ENCODE results near the gene PRKCQ.

The PRKCQ gene

DNA sequence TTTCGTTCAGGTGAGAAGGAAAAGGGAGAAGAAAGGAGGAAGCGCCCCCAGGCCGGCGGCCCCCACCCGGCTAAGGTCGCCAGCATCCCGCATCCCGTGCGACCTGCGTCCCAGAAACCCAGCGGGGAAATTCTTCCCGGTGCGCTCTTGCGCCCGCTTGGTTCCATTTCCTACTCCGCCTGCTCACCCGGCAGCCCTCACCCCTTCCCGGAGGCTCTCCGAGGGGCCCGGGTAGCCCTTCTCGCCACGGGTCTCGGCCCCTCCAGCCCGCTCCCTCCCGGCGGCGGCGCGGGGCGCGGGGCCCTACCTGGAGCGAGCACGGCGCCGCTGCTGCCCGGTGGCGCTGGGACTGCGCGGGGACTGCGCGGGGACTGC lies at the start of gene PRKCQ:
PRKCQ (minus strand) TSS at position 373 of the 375 bp plus-strand sequence. CDS start 65,141 bp downstream, outside the sequence.
- DNase-seq (ENCODE audit: low read depth), result no peak

DNA sequence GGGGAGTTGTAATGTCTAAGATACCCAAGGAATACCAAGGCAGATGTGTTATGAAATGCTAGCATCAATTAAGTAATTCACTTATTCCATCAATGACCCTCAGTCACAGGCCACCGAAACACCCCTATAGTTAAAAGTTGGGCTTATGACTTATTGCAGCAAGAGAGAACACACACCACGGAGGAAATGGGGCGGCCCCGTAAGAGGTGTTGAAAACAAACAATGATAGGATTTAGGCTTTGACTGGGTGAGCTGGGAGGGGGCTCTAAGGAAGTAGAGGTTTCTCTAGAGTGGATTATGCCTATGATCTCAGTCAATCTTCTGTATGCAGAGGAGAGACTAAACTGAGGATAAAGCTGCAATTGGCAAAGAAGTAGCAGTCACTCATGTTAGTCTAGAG lies 45.4 kb upstream of the PRKCQ start:
- DNase-seq (ENCODE audit: low read depth), result no peak

DNA sequence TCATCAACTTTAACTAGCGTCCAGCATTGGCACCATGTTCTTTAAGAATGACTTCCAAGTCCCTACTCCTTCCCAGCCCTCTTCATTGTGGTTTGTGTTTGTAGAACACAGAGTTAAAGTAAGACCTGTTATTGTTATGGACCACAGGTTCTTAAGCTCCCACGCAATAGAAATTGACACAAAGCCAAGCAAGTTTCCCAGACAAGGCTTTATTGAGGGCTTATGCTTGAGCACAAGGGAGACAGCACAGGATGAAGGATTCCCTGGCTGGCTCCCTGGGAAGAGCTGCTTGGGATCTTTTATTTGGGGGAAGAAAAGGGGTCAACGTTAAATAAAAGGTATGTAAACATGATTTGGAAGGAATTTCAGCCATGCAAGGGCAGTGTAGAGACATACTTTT lies 44.3 kb upstream of the PRKCQ start:
- DNase-seq (ENCODE audit: low read depth), result no peak

DNA sequence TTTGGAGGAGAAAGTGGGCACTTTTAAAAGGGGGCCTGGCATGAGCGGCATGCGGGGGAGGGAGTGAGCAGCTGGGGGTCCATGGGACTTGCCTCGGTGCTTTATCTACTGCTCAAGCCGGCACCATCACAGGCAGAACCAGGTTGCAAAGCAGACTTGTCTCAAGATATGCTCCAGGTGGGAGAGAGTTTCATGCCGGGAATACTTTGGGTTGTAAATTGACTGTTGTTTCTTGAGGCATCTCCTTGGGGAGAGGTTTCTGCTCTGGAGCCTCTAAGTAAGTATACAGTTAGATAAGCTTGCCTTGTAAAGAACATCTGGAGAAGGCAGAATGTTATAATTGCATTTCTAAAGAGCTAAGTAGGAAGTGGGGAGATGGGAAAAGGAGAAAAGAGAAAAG lies 42.8 kb upstream of the PRKCQ start:
- no peak for DNase-seq (ENCODE audit: low read depth)

DNA sequence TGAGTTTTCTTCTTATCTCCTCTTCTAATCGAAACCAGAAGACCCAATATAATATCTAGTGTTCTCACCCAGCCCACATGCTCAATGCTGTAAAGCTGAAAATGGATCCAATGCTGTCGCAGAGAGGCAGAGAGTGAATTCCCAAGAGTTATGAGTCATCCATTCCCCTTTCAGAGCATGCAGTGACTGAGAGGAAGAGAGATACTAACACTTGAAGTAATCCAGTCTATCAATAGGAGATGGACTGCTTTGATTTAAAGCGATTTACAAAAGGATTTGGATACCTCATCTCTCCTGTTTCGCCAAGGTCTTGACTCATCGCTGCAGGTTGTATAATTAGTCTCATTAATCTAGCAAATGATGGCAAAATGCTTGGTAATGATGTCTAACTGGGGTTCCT lies 41.5 kb upstream of the PRKCQ start:
- no peak for DNase-seq (ENCODE audit: low read depth)

DNA sequence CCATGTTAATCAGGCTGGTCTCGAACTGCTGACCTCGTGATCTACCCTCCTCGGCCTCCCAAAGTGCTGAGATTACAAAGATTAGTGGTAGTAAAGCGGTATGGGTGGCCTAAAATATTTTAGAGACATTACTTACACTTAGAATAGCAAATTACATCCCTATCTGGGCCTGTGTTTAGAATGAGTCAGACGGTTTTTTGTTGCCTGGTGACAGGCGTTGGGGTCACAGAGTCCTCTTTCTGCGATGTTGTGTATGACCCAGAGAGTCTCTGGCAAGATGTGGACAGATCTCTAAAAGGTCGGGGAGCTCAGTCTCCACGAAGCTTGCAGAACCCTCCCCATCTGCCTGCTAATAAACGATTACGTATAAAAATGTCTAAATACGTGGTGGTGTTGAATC lies 39.6 kb upstream of the PRKCQ start:
- DNase-seq (ENCODE audit: low read depth), result no peak

DNA sequence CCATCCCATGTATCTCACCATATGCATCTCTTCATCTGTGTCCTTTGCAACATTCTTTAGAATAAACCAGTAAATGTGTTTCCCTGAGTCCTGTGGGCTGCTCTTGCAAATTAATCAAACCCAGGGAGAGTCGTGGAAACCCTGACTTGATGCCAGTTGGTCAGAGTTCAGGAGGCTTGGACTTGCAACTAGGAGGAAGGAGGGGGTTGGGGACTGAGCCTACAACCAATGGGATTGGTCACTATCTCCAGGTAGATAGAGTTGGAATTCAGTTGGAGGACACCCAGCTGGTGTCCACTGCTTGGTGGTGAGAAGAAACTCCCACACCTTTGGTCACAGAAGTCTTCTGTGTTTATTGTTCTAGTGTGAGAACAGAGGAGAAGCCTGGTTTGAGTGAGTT lies 38.3 kb upstream of the PRKCQ start:
- DNase-seq (ENCODE audit: low read depth), result no peak

DNA sequence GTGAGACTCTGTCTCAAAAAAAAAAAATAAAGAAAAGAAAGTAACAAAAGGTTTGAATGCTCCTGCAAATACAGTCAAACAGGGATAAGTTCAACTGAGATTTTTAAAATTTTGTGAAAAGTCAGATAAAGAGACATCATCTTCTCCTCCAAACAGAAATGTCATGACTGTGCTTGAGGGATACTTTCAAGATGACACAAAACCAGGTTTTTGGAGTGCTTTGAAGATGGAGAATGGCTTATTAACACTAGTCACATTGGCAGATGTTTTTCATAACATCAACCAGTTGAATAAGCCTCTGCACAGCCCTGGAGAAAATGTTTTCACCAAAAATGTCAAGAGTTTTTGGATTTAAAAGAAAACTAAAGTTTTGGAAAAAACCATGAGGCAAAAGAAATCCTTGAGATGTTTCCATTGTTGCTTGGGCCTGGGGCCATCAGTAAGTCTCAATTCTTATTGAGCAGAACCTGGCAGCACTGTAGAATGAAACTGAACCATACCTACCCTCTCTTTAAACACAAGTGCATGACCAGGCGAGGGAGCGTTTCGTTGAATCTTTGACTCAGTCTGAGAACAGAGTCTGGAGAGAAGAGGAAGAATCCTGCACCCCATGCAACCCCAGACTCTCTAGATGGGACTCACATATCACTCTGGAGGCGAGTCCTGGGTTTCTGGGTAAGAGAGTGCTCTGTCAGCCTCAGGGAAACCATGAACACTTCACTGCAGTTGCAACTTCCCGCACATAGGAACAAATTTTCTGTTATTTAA lies 37.4 kb upstream of the PRKCQ start:
- DNase-seq (ENCODE audit: low read depth), result no peak

DNA sequence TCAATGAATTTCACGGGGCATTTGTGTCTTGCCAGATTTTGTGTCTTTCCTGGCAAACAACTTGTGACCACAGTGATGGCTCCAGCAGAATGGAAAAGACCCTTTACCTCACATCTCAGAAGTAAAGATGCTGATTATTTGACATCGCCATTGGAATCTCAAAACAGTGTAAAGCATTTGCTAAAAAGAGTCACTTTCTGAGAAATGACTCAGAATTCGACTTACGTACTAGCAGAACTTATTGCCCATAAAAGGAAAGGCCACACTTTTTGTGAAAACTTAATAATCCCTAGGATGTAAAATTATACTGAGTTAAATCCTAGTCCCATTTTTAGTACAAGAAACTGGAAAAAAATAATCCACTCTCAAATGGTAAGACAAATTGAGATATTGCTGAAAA lies 35.9 kb upstream of the PRKCQ start:
- no peak for DNase-seq (ENCODE audit: low read depth)

DNA sequence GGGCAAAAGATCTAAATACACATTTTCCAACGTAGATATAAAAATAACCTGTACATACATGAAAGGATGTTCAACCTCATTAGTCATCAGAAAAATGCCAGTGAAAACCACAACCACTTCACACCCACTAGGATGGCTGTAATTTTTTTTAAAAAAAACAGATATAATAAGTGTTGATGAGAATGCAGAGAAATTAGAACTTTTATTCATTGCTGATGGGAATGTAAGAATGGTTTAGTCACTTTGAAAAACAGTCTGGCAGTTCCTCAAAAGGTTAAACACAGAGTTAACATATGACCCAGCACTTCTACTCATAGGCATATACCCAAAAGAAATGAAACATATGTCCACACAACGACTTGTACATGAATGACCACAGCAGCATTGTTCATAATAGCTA lies 32.3 kb upstream of the PRKCQ start:
- DNase-seq (ENCODE audit: low read depth), result no peak

DNA sequence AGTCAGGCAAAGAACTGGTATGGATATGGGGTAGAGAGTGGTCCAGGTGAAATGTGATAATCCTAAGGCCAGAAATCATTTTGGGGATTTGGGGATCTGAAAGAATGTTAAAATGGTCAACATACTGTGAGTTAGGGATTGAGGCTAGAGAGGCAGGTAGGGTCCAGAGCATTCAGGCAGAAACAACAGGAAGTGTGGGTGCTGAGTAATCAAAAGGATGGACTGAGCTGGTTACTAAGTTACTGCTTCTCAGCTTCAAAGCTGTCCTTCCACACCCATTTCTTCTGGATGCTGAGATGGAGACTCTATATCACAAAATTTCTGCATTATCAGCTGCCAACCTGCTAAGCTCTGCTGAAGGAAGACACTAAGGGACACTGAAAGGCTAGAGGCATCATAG lies 30.6 kb upstream of the PRKCQ start:
- DNase-seq (ENCODE audit: low read depth), result no peak

DNA sequence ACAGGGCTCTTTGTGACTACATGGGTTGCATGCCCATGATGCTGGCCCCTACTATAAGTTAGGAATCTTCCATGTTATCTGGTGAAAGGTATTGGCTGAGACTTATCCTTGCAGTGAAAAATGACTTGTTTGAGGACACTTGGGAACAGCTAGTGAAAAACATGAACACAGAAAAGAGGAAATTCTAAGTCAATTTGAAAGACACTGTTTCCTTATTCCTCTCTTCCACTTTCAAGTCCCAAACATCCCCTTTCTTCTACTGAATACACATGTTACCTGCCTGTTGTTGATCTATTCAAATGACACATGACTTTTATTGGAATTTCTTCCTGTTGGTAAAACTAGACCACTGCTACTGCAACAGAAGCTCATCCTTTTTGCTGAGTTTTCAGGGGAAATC lies 29.5 kb upstream of the PRKCQ start:
- DNase-seq (ENCODE audit: low read depth), result no peak

DNA sequence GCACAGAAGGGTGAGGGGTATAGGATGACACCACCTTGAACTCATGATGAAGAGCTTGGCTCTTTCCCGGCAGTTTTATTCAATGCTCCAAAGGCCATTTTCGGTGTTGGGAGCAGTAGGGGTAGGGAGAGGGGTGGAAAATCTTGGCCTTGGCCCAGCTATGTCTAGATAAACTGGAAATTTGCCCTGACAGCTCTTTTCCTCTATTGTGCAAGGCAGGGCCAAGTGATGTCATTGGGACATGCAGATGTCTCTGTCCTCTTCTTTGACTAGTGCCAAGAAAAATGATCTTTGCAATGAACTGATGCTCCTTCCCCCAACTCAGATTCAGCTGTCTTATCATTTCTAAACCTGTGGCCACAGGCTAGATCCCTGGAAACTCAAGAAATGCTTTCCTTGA lies 27.7 kb upstream of the PRKCQ start:
- DNase-seq (ENCODE audit: low read depth), result no peak

DNA sequence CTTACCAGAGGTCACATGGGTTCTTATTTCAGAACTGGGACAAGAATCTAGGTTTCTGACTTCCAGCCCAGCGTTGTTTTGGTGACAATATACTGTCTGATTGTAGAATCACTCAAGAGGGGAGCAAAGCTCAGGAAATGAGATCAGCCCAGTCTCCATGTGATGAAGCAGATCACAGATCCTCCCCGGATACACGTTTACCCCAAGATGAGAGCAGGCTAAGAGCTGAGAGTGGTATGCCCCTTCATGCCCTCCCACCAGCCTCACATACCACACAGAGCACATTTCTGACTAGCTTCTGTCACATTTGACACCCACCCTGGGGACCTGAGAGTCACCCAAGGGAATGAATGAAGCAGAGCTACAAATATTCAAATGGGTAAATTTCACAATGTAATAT lies 27.1 kb upstream of the PRKCQ start:
- no peak for DNase-seq (ENCODE audit: low read depth)

DNA sequence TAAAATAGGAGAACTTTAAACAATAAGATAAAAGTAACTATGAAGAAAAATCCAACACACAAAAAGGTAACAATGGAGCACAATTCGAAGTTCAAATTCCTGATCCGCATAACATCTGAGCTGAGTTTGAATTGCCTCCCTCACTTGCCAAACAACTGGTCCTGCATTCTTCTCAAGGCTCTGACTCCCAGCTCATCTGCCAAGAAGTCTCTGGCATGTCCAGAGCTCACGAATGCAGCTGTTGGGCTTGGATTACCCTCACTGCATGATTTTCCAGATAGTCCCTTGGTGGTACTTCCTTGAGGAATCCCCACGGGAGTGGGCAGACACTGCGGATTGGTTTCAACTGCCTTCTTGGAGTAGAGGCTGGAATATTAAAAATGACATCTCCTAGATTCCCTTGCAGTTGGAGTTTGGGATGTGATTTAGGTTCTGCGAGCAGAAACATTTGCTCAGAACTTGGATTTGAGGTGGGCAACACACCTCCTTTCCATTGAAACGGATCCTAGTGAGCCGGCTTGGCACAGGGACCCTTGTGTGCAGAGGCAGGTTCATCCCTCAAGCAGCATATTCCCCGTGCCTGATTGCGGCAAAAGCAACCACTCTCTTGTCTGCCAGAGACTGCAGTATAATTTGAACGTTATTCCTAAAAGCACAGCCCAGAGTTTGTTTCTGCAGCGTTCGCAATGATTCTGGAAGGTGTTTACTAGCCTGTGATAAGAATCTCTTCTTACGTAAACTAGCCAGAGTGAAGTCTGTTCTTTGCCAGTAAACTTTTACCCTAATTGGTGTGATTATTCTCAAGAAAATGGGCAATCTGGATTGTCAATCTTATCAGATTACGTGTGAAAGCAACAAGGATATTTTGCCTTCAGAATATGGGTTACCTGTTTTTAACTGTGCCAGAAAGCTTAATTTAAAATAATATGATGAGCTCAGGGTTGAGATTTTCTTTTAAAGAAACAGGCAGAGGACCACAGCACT lies 23.4 kb upstream of the PRKCQ start:
- no peak for DNase-seq (ENCODE audit: low read depth)

DNA sequence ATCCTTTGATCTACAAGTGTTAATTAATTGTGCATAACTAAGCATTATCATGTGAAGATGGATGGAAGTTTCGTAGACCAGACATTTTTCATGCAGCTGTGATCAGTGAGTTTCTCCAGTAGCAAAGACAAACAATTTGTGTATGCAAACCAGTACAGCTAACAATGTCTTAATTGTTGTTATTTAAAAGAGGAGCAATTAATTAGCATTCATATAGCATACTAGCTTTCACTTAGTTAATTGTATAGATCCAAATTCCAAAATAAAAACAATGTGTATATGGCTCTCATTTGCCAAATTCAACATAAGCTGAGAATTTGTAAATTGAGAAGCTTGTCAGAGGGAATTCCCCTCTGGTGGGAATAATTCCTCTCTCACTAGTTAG lies 22.6 kb upstream of the PRKCQ start:
- DNase-seq (ENCODE audit: low read depth), result no peak

DNA sequence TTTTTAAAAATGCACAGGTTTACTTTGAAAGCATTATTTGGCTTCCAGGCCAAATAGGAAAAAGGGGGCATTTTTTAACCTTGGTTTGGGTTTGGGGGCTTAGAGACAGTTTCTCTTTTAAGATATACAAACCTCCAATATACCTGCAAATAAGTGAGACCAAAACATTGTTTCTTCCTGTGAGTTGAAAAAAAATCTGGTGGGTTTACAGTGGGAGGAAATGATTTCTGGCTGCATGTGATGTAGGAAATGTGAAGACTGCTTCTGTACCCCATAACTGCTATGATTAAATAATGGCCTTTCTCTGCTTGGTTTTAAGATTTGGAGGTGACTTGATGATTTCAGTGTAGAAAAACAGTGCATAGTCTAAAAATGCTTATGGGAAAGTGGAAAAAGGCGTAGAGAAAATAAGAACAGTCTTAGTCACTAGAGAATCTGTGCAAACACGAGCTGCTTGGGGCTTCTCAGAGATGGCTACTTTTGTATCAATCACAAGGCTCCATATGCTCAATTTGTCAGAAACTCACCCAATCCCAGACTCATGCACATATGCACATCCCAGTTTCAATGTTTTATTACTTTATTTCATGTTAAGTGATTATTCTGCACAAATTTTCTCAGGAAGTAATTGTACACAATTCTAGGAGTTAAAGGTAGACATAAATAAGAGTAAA lies 22.1 kb upstream of the PRKCQ start:
- DNase-seq (ENCODE audit: low read depth), result no peak

DNA sequence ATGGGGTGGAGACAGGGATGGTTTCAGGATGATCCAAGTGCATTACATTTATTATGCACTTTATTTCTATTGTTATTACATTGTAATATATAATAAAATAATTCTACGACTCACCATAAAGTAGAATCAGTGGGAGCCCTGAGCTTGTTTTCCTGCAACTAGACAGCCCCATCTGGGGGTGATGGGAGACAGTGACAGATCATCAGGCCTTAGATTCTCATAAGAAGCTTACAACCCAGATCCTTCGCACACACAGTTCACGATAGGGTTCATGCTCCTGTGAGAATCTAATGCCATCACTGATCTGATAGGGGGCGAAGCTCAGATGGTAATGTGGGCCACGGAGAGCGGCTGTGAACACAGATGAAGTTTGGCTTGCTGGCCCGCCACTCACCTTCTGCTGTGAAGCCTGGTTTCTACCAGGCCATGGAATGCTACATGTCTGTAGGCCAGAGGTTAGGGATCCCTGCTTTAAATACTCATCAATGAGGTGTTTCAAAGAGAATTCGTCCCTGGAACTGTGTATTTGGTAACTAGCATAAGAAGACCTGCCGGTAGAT lies 21.2 kb upstream of the PRKCQ start:
- no peak for DNase-seq (ENCODE audit: low read depth)

DNA sequence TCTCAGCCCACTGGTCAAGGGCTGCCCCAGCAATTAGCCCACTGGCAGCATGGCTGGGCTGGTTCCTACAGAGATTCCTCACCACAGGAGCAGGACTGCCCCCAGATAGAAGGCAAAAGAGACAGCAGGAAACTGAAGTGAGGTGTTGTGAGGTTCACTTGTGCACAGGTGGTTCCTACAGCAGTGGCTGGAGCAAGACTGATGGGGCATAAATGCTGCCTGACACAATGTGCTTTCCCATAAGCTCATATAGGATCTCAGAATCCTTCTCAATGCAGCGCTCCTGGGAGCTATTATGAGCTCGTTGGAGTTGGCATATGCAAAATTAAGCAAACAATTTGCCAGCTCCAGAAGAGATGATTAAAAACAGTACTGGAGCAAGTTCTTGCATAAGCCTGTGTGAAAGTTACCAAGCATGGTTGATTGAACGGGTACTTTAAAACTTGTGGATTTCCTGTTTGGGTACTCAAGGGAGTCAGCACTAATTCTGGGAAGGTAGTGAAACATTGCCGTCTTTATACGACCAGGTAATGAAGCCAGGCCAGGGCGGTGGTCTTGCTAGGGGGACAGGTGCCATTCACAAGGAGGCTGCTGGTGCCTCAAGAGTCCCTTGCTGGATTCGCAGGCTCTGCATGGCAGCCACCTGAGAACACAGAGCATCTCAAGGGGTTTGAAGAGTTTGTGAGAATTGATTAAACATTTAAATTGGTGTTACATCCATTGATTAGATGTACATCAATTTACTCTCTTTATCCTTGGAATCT lies 20.3 kb upstream of the PRKCQ start:
- DNase-seq (ENCODE audit: low read depth), result no peak

DNA sequence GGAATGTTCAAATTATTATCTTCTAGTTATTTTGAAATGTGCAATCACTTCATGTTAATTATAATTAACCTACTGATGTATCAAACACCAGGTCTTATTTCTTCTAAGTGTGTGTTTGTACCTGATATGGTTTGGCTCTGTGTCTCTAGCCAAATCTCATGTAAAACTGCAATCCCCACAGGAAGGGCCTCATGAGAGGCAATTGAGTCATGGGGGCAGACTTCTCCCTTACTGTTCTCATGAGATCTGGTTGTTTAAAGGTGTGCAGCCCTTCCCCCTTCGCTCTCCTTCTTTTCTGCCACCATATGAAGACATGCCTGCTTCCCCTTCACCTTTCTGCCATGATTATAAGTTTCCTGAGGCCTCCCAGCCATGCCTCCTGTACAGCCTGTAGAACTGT lies 18.6 kb upstream of the PRKCQ start:
- DNase-seq (ENCODE audit: low read depth), result no peak

DNA sequence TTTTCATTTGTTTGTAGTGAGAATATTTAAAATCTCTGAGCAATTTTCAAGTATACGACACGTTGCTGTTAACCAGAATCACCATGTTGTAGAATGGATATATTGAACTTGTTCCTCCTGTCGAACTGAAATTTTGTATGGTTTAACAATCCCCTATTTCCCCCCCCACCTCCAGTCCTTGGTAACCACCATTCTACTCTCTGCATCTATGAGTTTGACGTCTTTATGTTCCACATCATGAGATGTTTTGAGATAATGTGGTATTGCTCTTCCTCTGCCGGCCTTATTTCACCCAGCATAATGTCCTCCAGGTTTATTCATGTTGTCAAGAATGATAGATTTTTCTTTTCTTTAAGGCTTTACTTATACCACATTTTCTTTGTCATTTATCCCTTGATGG lies 17.4 kb upstream of the PRKCQ start:
- no peak for DNase-seq (ENCODE audit: low read depth)

DNA sequence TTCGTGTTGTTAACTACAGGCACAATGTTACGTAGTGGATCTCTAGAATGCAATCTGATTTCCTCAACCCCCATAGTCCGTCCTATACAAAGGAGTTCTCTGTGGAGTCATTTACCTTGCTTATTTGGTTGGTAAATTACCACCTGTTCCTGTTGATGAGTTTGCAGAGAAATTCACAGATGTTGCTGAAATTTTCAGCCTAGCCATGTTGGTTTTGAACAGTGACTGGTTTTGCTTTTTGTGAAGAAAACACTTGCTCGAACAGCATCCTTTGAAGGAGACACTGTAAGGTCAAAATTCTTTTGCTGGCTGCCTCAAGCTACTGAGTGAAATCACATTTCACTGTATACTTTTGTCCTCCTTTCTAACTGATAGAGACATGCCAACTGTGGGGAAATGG lies 15.4 kb upstream of the PRKCQ start:
- no peak for DNase-seq (ENCODE audit: low read depth)

Data from HS-27A (cell line).